GF-D8 (cell line): Measurements from ENCODE around the gene MYO1D.
"Not testable (repeated sequence)": the region's sequence is repeated elsewhere in the genome, so short reads cannot be mapped to it uniquely, and the experiment has no call there.

Source experiments
- DNase-seq: peaks from one replicate; lab custom pipeline; 2025; lab: John Stamatoyannopoulos, UW

The MYO1D gene

GRCh38 chr17:32894245-32894644 is 17.3 kb upstream of the MYO1D start:
- DNase-seq = no peak

DNA sequence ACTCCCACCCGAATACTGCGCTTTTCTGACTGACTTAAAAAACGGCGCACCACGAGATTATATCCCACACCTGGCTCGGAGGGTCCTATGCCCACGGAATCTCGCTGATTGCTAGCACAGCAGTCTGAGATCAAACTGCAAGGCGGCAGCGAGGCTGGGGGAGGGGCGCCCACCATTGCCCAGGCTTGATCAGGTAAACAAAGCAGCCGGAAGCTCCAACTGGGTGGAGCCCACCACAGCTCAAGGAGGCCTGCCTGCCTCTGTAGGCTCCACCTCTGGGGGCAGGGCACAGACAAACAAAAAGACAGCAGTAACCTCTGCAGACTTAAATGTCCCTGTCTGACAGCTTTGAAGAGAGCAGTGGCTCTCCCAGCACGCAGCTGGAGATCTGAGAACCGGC is 10.5 kb upstream of the MYO1D start:
- DNase-seq = not testable (repeated sequence)

DNA sequence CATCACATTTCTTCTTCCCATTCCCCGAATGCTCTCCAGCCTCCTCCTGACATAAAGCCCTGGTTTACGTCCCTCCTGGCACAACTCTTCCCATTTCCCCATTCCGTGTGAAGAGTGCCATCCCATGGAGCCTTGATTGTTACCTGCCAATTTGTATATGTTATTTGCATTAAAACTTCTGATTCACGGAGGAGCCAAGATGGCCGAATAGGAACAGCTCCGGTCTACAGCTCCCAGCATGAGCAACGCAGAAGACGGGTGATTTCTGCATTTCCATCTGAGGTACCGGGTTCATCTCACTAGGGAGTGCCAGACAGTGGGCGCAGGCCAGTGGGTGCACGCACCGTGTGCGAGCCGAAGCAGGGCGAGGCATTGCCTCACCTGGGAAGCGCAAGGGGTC is 10.0 kb upstream of the MYO1D start:
- DNase-seq = not testable (repeated sequence)

- no peak for DNase-seq
Observed at GRCh38 chr17:32882734-32883133, 5.8 kb upstream of the MYO1D start.

DNA sequence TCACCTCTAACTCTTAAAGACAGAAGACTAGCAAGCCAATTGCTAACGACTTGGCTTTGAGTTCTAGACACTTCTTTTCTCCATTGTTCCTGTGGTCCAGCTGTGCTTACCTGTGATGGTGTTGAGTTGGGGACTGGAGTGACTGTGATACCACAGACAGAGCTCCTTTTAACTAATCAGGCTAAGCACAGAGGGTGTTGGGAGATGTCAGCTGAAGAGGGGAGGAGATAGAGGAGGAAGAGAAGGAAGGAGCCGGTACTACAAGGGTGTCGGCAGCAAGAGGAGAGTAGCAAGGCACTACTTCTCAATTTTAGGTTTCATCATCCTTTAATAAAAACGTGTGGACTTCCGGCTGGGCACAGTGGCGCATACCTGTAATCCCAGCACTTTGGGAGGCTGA is 5.1 kb upstream of the MYO1D start:
- DNase-seq = no peak

DNA sequence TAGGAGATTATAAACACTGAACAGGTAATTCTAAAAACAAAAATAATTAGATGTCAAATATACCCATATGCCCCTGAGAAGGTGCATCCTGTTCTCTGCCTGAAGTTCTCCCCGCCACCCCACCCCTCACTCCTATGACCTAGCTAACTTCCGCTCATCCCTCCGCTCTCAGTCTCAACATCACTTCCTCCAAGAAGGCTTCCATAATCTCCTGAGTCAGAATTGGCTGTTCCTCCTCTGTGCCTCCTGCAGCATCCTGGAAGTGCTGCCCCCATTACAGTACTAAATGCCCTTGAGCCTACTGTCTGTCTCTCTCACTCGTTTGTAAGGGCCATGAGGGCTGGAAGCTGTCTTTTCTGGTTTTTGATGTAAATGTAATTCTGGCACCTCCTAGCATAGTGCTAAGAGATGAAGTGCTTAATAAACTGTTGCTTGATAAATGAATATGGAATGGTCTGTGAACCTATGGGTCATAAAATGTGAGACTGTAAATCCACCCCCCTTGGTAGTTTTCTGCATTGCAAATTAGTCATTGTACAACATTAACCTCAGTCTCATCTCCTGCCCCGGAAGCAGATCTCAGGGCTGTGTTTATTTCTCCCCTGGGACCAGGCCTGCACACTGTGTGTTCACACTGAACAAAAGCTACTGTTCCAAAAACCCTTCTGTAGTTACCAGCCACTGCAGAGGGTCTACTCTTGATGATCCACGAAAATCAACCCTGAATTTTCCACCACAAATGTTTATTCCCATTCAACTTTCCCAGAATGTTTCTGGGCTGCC is 3.9 kb upstream of the MYO1D start:
- DNase-seq = no peak

- DNase-seq = no peak
Observed at GRCh38 chr17:32879134-32879533, 2.2 kb upstream of the MYO1D start.

DNA sequence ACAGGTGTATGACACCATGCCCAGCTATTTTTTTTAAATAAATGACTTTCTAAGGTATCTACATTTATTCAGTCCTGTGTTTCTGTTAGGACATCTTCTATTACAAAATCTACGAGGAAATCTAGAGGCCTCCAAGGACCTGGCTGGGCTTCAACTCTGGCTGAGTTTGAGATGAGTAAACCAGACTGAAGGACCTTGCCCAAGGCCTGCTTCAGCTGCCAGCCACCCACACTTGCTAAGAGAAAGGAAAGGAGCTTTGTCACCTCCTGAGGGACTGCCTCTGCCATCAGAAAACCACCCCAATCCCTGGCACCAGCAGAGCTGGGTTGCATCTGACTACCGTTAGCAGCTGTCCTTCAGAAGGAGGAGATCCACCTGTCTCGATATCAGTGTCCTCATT is 1.3 kb upstream of the MYO1D start:
- no peak for DNase-seq

DNA sequence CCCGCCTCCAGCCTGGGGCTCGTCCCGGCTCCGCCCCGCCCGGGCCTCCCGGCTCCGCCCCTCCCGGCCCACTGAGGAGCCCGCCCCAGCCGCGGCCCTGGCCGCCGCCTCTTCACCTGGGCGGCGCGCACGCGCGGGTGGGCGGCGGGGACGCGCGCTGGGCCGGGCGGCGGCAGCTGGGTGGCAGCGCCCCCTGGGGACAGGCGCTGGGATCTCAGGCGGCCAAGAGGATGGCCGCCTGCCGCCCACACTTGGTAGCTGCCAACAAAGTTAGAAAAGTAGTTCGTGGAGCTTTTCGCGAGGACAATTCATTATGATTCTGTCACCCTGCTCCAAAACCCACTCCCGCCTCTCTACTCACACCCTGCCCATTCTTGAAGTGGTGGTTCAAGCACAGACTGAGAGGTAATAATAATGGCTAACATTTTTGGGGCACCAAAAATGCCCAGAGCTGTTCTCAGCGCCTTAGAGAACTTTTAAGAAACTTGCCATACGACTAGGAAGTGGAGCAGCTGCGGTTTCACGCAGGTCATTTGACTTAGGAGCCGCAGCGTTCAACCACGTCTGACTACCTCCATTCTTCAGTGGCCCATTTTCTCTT is 340 bp upstream of the MYO1D start:
- DNase-seq = no peak

GRCh38 chr17:32875923-32876416 is 954 bp downstream of the MYO1D start:
- DNase-seq = no peak

GRCh38 chr17:32875230-32875917 is 1.6 kb downstream of the MYO1D start:
- no peak for DNase-seq

GRCh38 chr17:32873114-32873513 is 3.8 kb downstream of the MYO1D start:
- no peak for DNase-seq

- DNase-seq = no peak
Observed at GRCh38 chr17:32871746-32872145, 5.2 kb downstream of the MYO1D start.

DNA sequence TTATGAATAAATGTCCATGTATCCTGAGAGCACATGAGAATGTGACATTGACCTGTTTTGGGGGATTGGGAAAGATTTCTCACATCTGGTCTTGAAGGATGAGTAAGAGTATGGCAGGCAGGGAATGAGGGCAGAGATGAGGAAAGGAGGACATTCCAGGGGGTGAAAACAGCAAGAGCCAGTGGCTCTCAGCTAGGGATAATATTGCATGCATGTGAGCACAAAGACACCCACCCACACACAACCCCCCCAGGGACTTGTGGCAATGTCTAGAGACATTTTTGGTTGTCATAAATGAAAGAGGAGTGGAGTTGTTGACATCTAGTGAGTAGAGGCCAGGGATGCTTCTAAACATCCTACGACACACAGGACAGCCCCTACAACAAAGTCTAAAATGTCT is 6.0 kb downstream of the MYO1D start:
- no peak for DNase-seq

DNA sequence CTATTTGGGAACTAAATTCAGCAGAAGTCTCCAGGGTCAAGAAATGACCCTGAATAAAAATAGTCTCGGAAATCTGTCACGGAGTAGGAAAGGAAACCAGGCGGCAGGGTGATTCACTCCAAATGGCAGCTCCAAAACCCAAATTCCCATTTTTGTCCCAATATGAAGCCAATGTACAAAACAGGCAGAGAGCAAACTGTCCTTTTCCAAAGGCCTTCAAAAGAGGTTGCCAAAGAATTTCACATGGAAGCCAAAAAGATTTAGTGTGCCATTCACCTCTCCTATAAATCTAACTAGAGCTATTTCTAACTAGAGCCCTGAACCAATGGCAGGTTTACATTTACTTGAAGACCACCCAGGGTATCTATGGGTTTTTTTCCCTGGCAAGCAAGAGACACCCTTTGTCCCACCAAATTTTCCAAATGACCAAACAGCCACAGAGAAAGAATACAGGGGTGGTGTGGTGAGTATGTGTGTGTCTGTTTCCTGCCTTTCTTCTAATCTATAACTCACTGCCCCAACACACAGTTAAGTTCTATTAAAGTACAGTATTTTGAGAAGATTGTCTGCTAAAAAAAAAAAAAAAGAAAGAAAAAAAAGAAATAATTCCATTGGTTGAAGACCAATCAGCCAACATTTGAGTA is 6.8 kb downstream of the MYO1D start:
- no peak for DNase-seq

- no peak for DNase-seq
Observed at GRCh38 chr17:32869345-32870026, 7.4 kb downstream of the MYO1D start.

- no peak for DNase-seq
Observed at GRCh38 chr17:32865141-32865540, 11.8 kb downstream of the MYO1D start.

- DNase-seq = no peak
Observed at GRCh38 chr17:32863559-32863958, 13.4 kb downstream of the MYO1D start.

DNA sequence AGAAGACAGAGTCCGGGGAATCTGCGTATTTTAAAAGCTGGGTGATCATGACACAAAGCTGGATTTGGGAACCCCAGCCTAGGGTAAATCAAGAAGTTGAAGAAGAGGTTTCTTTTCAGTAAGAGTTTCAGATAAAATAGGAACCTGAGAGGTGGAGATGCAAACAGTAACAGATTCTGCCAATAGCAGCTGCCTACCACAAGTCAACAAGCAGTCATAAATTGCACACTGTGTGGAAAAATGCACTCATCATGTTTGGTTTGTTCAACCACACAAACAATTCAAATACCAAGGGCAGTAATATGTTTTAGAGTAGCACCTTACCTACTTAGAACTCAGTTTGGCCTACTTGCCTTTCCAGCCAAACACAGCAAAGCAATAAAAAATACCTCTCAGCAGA is 14.0 kb downstream of the MYO1D start:
- no peak for DNase-seq

DNA sequence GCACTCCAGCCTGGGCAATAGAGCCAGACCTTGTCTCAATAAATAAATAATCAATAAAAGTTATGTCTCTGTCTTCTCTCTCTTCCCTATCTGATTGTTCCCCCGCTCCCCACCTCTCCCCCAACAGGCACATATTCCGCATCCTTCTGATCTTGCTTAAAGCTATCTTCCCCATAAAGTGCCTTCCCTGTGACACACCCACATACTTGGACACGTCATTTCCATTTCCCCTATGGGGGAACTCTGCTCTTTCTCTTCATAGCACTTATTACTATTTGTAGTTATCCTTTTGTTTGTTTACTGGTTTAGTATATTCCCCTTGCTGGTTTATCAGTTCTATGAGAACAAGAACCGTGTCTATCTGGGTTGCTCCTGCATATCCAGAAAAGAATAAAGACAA is 14.9 kb downstream of the MYO1D start:
- DNase-seq = no peak

DNA sequence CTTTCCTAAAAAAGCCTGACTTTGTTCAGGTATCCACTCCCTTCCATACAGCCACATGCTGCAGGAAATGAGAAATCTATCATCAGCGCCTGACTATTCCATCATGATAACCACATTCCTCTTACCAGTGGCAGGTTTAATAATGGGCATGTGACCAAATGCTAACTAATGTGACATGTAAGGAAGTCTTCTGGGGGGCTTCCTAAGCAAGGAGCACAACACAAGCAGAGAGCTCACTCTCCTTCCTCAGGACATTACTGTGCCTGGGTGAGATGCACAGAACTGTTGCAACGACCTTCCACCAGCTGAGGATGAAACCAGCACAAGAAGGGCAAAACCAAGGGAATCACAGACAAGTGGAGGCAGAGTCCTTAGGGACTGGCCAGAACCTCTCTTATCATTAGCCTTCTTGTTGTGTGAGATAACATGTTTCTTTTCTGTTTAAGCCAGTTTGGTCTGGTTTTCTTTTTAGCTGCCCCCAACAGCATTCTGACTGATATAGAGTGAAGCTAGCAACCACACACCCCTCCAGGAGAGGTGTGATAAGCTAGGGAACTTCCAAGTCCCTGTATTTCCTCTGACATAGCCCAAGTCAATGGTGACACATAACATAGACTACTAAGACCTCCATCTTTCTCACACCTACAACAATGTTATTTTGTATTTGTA is 16.9 kb downstream of the MYO1D start:
- no peak for DNase-seq
